Upper lobe of left lung (tissue), 6 donors: ENCODE data around the gene CHCHD3. TPM values are rescaled to one million over a fixed set of nuclear protein-coding genes. Genes with fewer than 3 reads are reported as not detected.

Source experiments
- ATAC-seq, 2 donors: fragments of 200-7000 bp; cut with Tn5 transposase; one replicate each; pipeline ENCODE4 v1.9.1; 2022; ENCODE audit warnings: mild to moderate bottlenecking in 2 of 2, moderate library complexity in 2 of 2; ENCODE audit not compliant: low FRiP score in 2 of 2
- DNase-seq, 2 donors: peaks; one replicate each; pipeline ENCODE4 v3.0.0-alpha.2; 2019 to 2020
- H3K27ac ChIP-seq, 4 donors: fragments of 200-600 bp; sonication (generic); one replicate each; pipeline ENCODE4 v1.5.1; 2016 to 2019
- H3K27me3 ChIP-seq, 4 donors: fragments of 200-600 bp; sonication (generic); one replicate each; pipeline ENCODE4 v1.5.1; 2017 to 2019
- H3K36me3 ChIP-seq, 4 donors: fragments of 200-600 bp; sonication (generic); one replicate each; pipeline ENCODE4 v1.5.1; 2016 to 2019
- H3K4me1 ChIP-seq, 4 donors: fragments of 200-600 bp; sonication (generic); one replicate each; pipeline ENCODE4 v1.5.1; 2018 to 2019
- H3K4me3 ChIP-seq, 4 donors: fragments of 200-600 bp; sonication (generic); one replicate each; pipeline ENCODE4 v1.5.1; 2017 to 2019; ENCODE audit warnings: mild to moderate bottlenecking in 2 of 4, moderate library complexity in 1 of 4
- H3K9me3 ChIP-seq, 4 donors: fragments of 200-600 bp; sonication (generic); one replicate each; pipeline ENCODE4 v1.5.1; 2018 to 2019
- CTCF ChIP-seq, 6 experiments: fragments of 450-650 bp in 4 of 6; fragments of 200-600 bp in 2 of 6; sonication (generic) in 2 of 6; IDR thresholded peaks; one replicate each; pipeline ENCODE4 v1.5.1; 2016 to 2019; ENCODE audit warnings: antibody characterized with exemption in 6 of 6
- EP300 ChIP-seq, 4 donors: sonication (generic); formaldehyde crosslinking; IDR thresholded peaks; one replicate each; pipeline ENCODE4 v1.5.1; 2017; ENCODE audit warnings: antibody characterized with exemption in 4 of 4, control low read depth in 2 of 4
- POLR2A ChIP-seq, 4 donors: fragments of 450-650 bp; IDR thresholded peaks; one replicate each; pipeline ENCODE4 v1.5.1; 2016 to 2017; ENCODE audit warnings: antibody characterized with exemption in 4 of 4, mild to moderate bottlenecking in 2 of 4
- POLR2AphosphoS5 ChIP-seq, 2 donors: sonication (generic); formaldehyde crosslinking; IDR thresholded peaks; one replicate each; pipeline ENCODE4 v1.5.1; 2017; ENCODE audit warnings: antibody characterized with exemption in 2 of 2
- WGBS, 2 donors: methylation state at CpG; one replicate each; pipeline ENCODE4 v1.1.5; 2017 to 2018; 5-methylcytosine and 5-hydroxymethylcytosine counted together
- total RNA-seq, 6 donors: library from RNA; depleted of rRNA in 4 of 6; stranded (reverse); fragments of >200 nt in 4 of 6; gene quantifications; one replicate each; pipeline versions ENCODE4 v1.1.0 to v1.2.1, GENCODE V29; 2016 to 2021
- donor health status: DM: no; HTN: no; CAD: no; lungs with moderate emphysema.
- donor health status: DM: no; HTN: yes; CAD: no; lungs with severe emphysema.

The CHCHD3 gene
- total RNA-seq, 6 donors from 2014 or later, result 42.6 to 54.5 (median 48.6) TPM

GRCh38 chr7:132966754-132967469 is 115.0 kb downstream of the CHCHD3 start:
- Histone ChIP-seq H3K27ac (no peak overlapping the region), H3K36me3 (no peaks in the 10 kb centered on the region), H3K9me3 (no peaks in the 10 kb centered on the region), H3K4me1 (no peaks in the 10 kb centered on the region), H3K4me3 (no peak overlapping the region), H3K27me3 (no peaks in the 10 kb centered on the region)
- TF ChIP-seq POLR2A (IDR thresholded peaks at IDR 0.05) (no peak), CTCF (IDR thresholded peaks at IDR 0.05) (no peak), EP300 (IDR thresholded peaks at IDR 0.05) (no peak), POLR2AphosphoS5 (IDR thresholded peaks at IDR 0.05) (no peak)
- WGBS, 2 donors, result 90 to 97% methylated on average over 5 of the region's 5 CpGs
- ATAC-seq (no peak), DNase-seq (no peak)

GRCh38 chr7:132965951-132966350 is 115.9 kb downstream of the CHCHD3 start:
- Histone ChIP-seq H3K9me3 (no peaks in the 10 kb centered on the region), H3K4me1 (no peaks in the 10 kb centered on the region), H3K4me3 (no peak overlapping the region), H3K36me3 (no peaks in the 10 kb centered on the region), H3K27me3 (no peaks in the 10 kb centered on the region), H3K27ac (no peak overlapping the region)
- TF ChIP-seq POLR2A (IDR thresholded peaks at IDR 0.05) (no peak), CTCF (IDR thresholded peaks at IDR 0.05) (no peak), POLR2AphosphoS5 (IDR thresholded peaks at IDR 0.05) (no peak), EP300 (IDR thresholded peaks at IDR 0.05) (no peak)
- 90 to 91% methylated on average over 3 of the region's 3 CpGs for WGBS, 2 donors
- DNase-seq (no peak), ATAC-seq (no peak)

- H3K9me3 ChIP-seq, result no peaks in the 10 kb centered on the region
- H3K36me3 ChIP-seq, result no peaks in the 10 kb centered on the region
- no peak overlapping the region for H3K4me3 ChIP-seq
- ATAC-seq, result no peak
- no peaks in the 10 kb centered on the region for H3K27me3 ChIP-seq
- WGBS, 2 donors, result 61 to 71% methylated on average over 6 of the region's 6 CpGs
- TF ChIP-seq POLR2AphosphoS5 (IDR thresholded peaks at IDR 0.05), result no peak
- no peak for TF ChIP-seq EP300 (IDR thresholded peaks at IDR 0.05)
- TF ChIP-seq CTCF (IDR thresholded peaks at IDR 0.05), result no peak
- TF ChIP-seq POLR2A (IDR thresholded peaks at IDR 0.05), result no peak
- no peak overlapping the region for H3K27ac ChIP-seq
- no peaks in the 10 kb centered on the region for H3K4me1 ChIP-seq
- no peak for DNase-seq
Measured at GRCh38 chr7:132964876-132965275, 117.0 kb downstream of the CHCHD3 start.

- Histone ChIP-seq H3K9me3 (no peaks in the 10 kb centered on the region), H3K4me1 (no peaks in the 10 kb centered on the region), H3K4me3 (no peak overlapping the region), H3K27ac (no peak overlapping the region), H3K27me3 (no peaks in the 10 kb centered on the region), H3K36me3 (no peaks in the 10 kb centered on the region)
- ATAC-seq (no peak), DNase-seq (no peak)
- TF ChIP-seq EP300 (IDR thresholded peaks at IDR 0.05) (no peak), CTCF (IDR thresholded peaks at IDR 0.05) (no peak), POLR2AphosphoS5 (IDR thresholded peaks at IDR 0.05) (no peak), POLR2A (IDR thresholded peaks at IDR 0.05) (no peak)
- 96% methylated on average over 6 of the region's 6 CpGs for WGBS, 2 donors
Measured at GRCh38 chr7:132959891-132960290, 122.0 kb downstream of the CHCHD3 start.

GRCh38 chr7:132956556-132956955 is 125.3 kb downstream of the CHCHD3 start:
- 83% methylated on average over 2 of the region's 2 CpGs for WGBS, 2 donors
- no peak for TF ChIP-seq EP300 (IDR thresholded peaks at IDR 0.05)
- TF ChIP-seq POLR2A (IDR thresholded peaks at IDR 0.05), result no peak
- no peak for TF ChIP-seq CTCF (IDR thresholded peaks at IDR 0.05)
- TF ChIP-seq POLR2AphosphoS5 (IDR thresholded peaks at IDR 0.05), result no peak
- H3K27me3 ChIP-seq, result no peaks in the 10 kb centered on the region
- H3K36me3 ChIP-seq, result no peaks in the 10 kb centered on the region
- H3K9me3 ChIP-seq, result no peaks in the 10 kb centered on the region
- H3K4me1 ChIP-seq, result no peaks in the 10 kb centered on the region
- no peak overlapping the region for H3K27ac ChIP-seq
- no peak for ATAC-seq
- H3K4me3 ChIP-seq, result no peak overlapping the region
- no peak for DNase-seq
